ENCODE results near the gene CYYR1.

- TF ChIP-seq POLR2AphosphoS5 (IDR thresholded peaks at IDR 0.05): no peak
- TF ChIP-seq CTCF (IDR thresholded peaks at IDR 0.05): no peak
- no peak for TF ChIP-seq POLR2A (IDR thresholded peaks at IDR 0.05)
These were observed 38.6 kb downstream of the CYYR1 start for GRCh38 chr21:26534517-26534916.

Measured in suprapubic skin (tissue), 4 donors.